HT1080 (cell line): Measurements from ENCODE around the gene TMF1. TPM values are rescaled to one million over a fixed set of nuclear protein-coding genes. Genes with fewer than 3 reads are reported as not detected.

ENCODE experiments used
- DNase-seq: peaks from one replicate; pipeline ENCODE4 v3.0.0-alpha.2; 2015; ENCODE audit warnings: low read depth
- total RNA-seq: library from RNA; depleted of rRNA; stranded (reverse); fragments of >200 nt; shearing (Covaris generic); gene quantifications from 2 replicates; pipeline ENCODE4 v1.2.3, GENCODE V29; 2014

TMF1 gene
- total RNA-seq, 1 experiment from 2014 or later, result 12.0 TPM

DNA sequence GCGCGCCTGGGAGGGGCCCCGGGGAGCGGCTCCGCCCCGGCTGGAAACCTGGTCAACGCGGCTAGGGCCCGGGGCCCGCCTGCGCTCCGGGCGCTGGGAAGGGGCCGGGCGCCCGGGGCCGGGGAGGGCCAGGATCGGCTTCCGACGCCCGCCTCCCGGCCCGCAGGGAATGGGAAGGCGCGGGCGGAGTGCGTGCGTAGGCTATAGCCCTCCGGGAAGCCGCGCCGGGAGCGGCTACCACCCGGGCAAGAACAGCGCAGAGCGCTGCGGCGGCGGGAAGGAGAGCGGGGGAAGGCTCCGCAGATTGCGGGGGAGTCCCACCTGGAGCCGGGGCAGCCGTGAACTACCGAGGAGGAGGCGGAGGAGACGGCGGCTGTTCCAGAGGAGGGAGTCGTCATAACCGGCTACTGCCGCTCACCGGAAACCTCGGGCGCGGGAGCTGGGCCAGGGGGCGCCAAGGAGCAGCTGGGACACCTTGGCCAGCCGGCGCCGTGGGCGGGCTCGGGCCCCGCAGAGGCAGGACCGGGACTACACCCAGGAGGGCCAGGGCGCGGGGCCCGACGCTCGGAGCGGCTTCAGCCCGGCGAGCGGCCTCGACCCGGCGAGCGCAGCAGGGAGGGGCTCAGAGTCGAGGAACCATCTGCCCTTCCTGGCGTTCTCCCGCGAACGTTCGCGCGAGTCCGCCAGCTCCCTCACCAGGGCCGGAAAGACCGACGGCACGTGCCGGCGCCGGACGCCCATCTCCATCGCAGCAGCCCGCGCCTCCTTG, 38.7 kb downstream of the TMF1 start, which contains the start of gene EOGT:
Gene EOGT (minus strand): TSS at position 432 of the 769 bp plus-strand sequence. CDS start 3,838 bp downstream, outside the sequence.
- peak; percentile 86 for DNase-seq

DNA sequence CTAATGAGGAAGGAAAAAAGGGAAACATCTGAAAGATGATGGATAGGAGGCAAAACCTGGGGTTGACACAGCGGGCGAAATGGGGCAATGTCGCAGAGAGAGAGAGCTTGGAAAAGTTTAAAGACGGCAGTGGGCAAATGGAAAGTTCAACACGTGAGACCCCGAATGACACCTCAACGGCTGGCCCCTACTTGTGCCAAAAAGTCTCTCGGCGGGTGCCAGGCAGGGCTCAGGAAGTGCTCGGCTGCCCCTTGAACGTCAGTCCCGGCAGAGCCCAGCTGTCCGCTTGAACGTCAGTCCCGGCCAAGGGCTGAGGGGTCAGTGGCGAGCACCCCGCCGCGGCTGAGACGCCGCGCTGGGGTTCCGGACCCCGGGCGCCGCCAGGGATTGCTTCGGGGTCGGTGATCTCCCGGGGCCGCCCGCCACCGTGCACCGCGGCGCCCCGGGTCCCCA, 39.3 kb downstream of the TMF1 start:
- peak; percentile 30 for DNase-seq

DNA sequence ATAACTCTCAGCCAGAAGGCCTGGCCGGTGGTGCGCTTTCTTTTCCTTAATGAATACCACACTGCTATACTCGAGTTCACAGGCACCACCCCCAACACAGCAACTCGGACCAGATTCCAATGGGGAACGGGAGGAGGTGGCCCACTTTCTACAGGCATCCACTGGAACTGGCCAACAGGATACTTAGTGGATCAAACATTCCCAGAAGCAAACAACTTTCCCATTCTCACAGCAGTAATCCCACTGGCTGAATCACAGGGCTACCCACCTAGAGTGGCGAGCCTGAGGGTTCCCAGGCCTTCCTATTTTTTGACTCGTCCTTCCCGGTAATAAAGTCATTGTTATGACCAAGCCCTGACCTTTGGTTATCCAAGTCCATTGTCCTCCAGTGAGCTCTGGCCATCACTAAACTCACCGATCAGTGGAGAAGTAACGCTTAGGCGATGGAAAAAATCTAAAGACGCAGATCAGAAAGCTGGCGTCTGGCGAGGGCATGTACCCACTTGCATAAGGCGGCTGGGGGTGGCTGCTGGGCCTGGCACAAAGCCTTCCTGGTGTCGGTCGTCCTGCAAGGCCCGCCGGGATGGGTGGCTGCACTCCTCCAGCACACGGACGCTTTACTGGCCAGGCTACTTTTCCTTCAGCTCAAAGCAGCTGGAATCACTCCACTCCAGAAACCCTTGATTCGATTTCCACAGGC, 39.9 kb downstream of the TMF1 start:
- DNase-seq, result no peak

DNA sequence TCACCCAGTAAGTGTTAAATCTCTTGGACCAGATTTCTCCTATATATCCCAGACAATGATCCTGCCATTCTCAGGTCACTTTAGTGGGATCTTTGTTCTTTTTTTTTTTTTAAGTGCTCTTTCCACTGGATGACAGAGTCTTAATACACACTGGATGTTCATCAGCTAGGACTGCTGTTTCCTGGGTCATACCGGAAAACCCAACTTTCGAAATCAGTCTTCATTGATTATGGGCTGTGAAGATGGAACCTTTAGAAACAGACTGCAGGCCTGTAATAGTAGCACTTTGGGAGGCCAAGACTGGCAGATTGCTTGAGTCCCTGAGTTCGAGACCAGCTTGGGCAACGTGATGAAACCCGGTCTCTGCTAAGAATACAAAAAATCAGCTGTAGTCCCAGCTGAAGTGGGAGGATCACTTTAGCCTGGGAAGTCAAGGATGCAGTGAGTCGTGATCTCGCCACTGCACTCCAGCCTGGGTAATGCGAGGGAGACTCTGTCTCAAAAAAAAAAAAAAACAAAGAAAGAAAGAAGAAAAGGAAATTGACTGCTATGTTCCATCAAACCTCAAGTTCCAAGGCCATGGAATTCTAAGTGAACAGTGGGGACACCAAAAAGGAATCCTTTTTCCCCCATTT, 40.9 kb downstream of the TMF1 start:
- DNase-seq, result no peak

DNA sequence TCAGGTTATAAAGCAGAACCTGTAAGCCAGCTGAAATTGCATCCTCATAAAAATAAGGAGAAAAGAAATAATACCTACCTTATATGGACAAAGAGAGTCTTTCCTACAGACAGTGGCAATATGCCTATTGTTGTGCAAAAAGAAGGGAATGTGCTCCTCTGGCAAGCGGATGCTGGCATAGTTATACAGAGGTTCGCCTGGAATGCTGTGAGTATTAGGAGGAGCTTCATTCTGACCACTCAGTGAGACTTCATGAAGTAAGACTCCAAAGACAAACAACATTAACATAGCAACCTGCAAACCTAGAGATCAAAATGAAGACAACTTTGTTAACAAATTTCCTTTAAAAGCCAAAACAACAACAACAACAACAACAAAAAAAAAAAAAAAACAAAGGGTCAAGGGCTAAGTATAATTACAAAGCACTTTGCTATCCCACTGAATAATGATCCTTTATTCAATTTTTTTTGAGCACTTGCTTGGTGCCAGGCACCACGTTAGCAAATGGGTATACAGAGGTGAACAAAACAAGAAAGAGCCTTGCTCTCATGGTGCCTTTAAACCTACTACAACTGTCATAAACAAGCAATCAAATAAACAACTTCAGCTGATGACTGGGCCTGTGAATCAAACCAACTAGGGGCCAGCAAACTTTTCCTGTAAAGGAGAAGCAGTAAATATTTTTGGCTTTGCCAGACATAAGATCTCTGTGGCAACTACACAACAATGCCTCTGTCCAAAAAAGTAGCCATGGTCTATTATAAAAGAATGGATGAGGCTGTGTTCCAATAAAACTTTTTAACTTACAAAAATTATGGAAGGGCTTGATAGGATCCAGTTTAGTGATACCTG, 42.3 kb downstream of the TMF1 start:
- no peak for DNase-seq

DNA sequence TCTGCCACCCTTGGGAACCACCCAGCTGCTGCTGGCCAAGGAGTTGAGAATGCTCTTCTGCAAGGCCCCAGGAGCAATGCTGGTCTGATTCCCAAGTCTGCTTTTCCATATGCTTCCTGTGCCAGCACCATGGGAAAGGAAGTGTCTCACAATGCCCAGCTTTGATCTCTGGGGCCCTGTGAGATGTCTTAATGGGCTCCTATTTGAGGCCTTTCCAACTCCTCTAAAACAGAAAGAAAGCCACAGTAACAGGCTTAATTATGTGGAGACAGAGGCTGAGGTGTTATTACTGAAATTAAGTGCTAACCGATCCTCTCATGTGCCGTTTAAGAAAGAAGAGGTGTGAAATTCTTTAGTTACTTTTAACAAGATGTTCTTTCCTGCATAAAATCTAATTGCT, 43.2 kb downstream of the TMF1 start:
- peak; percentile 37 for DNase-seq

DNA sequence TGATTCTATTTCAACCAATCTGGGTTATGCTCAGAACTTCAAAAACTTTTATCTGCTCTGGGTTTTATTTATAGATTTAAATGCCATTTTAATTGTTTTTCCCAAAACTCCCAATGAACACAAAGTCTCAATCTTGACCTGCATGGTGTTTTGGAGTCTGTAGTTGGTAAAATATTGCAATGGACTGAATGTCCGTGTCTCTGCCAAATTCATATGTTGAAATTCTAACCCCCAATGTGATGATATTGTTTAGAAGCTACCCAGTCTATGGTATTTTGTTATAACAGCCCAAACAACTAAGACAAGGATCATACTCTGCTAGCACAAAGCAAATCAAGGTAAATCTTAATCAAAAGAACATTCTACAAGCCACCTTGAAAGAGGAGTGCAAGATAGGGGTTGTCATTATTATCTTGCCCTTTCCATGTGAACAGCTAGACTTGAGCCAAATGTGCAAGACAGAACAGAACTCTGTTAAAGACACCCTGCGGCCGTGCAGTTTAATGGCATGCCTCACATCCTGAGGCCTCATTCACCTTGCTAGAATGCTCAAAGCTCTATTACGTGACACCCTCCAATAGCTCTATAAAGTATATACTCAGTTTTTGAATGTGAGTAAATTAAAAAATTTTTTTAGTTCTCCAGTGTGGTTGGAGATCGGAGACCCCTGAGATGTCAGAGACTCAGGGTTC, 46.2 kb downstream of the TMF1 start:
- no peak for DNase-seq

DNA sequence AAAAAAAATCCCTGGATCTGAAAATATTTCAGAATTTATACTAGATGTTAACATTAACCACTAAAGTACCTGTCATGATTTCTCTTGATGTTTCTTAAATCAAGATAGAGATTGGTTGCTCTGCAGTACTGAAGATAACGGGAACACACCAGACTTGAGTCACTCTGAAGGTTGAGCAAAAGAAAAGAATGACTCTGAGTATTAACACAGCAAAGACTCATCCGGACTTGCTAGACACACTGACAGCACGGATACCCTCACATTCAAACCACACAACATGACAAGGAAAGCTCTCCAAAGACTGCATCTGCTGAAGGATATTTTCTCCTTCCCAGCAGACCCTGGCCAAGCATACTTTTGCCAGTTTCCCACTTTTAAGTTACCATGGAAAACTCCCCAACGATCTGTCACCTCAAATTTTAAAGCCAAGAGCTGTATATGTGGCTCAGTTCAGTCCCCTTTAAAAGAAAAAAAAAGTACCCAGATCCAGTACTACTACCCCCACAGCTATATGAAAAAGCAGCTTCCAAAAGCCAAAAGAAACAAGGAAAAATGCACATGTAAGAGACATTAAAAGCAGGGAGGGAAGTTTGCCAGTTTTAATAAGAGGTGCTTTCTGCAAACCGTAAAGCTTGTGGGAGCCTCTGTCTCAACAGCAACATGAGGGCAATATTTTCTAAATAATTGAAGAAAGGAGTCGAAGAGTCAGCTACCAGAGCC, 46.9 kb downstream of the TMF1 start:
- DNase-seq, result no peak

DNA sequence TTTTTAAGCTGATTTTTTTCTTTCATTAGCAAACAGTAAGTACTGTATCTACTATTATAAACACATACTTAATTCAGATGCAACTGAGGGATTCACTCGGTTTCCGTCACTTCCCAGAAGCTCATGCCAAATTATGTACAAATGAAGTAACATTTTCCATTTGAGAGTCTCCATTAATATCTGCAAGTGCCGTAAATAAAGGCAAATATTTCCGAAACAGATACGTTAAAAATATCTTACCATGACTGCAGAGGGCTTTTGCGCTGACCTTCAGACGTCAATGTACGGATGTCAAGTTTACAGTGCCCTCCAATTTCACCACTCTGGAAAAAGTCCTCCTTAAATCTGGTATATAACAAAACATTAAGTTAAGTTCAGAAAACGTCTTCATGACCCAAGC, 48.0 kb downstream of the TMF1 start:
- DNase-seq, result no peak

DNA sequence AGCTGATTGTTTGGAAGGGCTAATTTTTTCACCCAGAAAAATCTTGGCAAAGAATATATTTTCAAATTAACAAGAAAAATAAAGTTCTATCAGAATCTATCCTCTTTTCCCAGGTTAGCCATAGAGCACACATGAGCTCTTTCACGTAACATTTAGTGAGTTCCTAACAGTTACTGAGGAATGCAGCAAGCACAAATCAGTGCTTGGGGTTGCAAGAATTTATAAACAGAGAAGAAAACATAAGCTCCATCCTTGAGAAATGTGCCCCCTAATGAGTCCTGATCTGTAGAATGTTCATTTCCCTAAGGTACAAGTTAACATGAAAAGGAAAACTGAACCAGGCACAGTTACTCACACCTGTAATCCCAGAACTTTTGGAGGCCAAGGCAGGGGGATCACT, 52.5 kb downstream of the TMF1 start:
- no peak for DNase-seq

DNA sequence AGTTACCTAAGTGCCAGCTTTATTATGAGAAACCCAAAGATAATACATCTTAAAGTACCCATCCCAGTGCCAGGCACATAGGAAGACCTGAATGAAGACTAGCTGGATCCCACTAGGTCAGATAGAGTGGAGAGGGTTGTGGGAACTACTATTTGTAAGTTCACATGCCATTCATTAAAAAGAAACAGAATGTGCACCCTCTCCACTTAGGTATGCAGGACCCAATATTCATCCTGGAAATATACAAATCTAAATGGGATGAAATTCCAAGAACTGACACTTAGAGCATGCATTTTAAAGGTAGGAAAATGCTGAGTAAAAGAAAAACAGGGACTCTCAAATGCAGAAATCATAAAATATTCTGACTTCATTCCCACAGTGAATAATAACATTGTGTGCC, 53.0 kb downstream of the TMF1 start:
- DNase-seq, result no peak

DNA sequence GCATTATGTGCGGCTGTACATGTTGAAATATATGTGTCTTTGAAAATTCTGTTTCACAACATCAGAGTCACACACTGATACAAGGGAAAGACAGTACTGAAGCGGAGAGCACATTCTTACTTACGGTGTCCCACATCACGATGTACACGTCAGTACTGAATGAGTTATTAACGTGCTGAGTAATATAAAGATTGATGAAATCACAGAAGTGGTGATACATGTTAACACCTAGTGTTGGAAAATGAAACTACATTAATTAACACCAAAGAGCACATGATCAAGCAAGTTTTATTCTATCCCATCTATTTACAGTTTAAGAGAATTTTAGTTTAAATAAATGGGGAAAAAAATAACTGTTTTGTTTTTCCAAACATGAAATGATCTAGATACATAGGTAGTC, 54.2 kb downstream of the TMF1 start:
- DNase-seq, result no peak

DNA sequence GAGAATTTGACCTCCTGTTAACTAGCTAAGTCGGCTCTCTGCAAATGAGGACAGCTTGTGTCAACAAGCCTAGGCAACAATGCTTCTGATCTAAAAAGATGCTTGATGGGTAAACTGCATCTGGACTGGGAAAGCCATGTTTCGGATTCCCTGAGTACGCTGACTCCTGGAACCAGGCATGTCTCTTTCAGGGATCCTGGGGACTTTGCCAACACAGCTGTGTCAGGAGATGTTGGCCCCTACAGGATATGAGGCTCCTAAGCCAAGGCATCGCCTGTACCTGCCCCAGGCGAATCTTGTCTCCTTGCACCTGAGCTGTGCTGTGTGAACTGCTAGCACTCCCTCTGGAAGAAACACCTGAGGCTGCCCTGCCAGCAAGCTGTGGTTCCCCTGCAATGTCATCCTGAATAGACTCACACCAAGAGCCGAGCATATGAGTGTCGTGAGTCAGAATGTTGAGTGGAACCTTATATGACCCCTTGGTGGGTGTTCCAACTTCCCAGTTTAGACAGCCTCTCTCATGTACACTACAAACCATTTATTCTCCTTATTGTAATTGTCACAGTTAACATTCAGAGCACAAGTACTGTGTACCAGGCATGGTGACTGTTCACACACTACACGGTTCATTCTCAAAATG, 55.7 kb downstream of the TMF1 start:
- peak; percentile 37 for DNase-seq

DNA sequence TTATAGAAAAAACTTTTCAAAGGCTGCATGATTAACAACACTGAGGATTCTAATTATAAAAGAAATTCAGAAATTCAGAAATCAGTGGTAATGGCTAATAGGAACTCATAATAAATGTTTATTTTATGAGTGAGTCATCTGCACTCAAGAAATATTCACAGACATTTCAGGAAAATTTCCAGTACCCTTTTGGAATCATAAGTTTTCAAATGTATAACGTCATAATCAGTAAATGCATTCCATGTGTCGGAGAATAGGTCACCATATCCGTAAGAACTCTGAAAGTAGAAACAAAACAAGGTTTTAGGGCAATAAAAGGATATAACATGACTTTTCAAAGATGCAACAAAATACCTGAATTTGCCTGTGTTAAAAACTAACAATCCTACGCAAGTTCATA, 63.4 kb downstream of the TMF1 start:
- DNase-seq, result no peak

DNA sequence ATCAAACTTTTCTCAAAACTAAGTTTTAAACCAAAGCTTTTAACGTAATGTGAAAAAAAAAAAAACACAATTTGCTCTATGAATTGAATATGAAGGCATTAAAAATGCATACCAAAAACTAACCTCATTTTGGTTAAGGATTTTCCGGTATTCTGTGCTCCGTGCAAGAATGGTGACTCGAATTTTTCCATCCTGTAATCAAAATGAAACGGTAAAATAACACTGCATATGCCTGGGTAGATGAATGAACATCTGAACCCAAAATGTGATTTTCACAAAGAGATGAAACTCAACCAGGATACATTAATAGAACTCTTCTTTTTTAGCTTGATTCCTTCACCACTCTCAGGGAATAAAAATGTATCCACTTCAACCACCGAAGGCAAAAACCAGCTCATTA, 64.8 kb downstream of the TMF1 start:
- DNase-seq, result no peak

DNA sequence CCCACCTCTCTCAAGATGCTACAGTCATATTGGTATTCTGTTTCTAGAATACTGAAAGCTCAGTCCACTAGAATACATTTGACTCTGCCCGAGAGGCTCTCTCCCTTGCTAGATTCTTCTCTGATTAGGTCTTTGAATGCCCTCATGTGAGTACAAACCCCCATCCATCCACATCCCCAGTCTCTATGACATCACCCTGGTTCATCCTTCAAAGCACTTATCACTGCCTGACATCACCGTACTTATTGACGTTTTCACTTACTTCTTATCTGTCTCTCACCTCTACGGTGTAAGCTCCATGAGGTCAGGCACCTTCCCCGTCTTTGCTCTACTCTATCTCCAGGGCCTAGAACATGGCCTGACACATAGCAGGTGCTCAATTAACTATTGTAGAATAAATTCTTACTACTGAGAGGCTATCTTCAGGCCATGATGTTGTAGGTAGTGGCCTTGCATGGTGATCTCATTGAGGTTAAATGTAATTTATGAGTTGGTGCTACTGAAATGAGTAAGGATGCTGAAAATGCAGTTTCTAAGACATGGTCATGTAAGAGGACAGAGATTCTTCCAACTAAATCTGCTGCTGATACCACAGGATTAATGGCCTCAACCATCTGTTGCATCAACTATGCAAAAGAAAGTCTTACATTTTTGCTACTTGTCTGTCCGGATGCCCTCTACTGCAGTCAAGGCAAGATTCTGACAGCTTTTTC, 65.5 kb downstream of the TMF1 start:
- DNase-seq, result no peak

DNA sequence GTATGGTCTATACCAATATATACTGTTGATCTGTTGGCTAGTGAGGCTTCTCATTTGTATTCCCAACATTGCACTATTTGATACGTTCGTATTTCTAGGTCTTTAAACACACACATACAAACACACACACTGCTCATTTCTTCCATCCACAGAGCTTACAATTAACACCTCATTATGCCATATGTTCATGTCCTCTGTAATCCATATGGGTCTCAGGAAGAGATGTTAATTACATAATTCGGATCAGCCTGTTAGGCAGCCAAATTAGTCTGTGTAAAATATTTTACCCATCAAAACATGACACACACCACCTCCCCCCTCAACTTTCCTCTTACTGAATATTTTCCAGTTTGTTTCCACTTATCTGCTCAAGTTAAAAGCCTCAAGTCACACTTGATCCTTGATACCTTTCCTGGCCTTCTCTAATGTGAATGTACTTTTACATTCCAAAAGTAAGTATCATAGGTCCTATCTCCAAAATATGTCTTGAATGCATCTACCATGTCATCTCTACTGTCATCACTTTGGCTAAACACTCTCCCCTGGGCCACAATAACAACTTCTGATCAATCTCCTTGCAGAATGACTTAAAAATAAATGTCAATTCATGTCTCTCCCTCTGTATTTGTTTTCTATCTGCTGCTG, 66.9 kb downstream of the TMF1 start:
- DNase-seq, result no peak

DNA sequence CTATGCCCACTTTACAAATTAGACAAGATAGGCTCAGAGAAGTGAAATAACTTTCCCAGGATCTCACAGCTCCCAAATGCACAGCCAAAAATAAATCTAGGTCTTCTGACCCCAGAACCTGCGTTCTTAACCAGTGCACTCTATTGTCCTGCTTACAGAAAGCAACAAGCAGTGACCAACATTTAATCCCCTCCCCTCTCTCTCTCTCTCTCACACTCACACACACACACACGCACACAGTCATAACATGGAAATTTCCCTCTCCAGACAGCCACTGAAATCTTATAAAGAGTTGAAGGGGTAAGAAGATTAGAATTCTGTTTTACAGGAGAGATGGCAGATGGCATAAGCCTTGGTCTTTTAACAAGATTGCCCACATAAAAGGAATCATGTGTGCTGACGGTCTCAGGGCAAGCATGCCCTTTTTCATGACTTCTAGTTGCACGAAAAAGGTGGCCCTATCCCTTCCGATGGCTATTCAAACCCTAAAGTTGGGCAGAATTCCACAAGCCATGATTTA, 68.1 kb downstream of the TMF1 start:
- DNase-seq, result no peak
